Measurements from ENCODE around the gene TNFAIP1.
A peak's percentile ranks its signal among the peaks of the same experiment; 100 is the strongest.
"Not testable (repeated sequence)": the region's sequence is repeated elsewhere in the genome, so short reads cannot be mapped to it uniquely, and the experiment has no call there.

TNFAIP1 gene

GRCh38 chr17:28324781-28325180 lies 10.8 kb upstream of the TNFAIP1 start:
- no peak for DNase-seq (ENCODE audit: low read depth in 2 of 2)

GRCh38 chr17:28325211-28325610 lies 10.3 kb upstream of the TNFAIP1 start:
- no peak for DNase-seq (ENCODE audit: low read depth in 2 of 2)

- no peak for DNase-seq (ENCODE audit: low read depth in 2 of 2)
Measured at GRCh38 chr17:28326114-28326513, 9.4 kb upstream of the TNFAIP1 start.

GRCh38 chr17:28327031-28327607 lies 8.4 kb upstream of the TNFAIP1 start:
- DNase-seq (ENCODE audit: low read depth in 2 of 2) = no peak

- no peak for DNase-seq (ENCODE audit: low read depth in 2 of 2)
Measured at GRCh38 chr17:28327709-28328108, 7.9 kb upstream of the TNFAIP1 start.

GRCh38 chr17:28328325-28328724 lies 7.2 kb upstream of the TNFAIP1 start:
- DNase-seq (ENCODE audit: low read depth in 2 of 2) = no peak

GRCh38 chr17:28330671-28331070 lies 4.9 kb upstream of the TNFAIP1 start:
- no peak for DNase-seq (ENCODE audit: low read depth in 2 of 2)

GRCh38 chr17:28331891-28332420 lies 3.6 kb upstream of the TNFAIP1 start:
- no peak for DNase-seq (ENCODE audit: low read depth in 2 of 2)

- no peak for DNase-seq (ENCODE audit: low read depth in 2 of 2)
Measured at GRCh38 chr17:28333083-28333746, 2.3 kb upstream of the TNFAIP1 start.

- no peak for DNase-seq (ENCODE audit: low read depth in 2 of 2)
Measured at GRCh38 chr17:28334171-28334570, 1.4 kb upstream of the TNFAIP1 start.

- no peak for DNase-seq (ENCODE audit: low read depth in 2 of 2)
Measured at GRCh38 chr17:28334666-28335200, 828 bp upstream of the TNFAIP1 start.

GRCh38 chr17:28335959-28336871 lies 654 bp downstream of the TNFAIP1 start:
- DNase-seq (ENCODE audit: low read depth in 2 of 2) = peak in 1 of 2 donors; percentile 14

- no peak for DNase-seq (ENCODE audit: low read depth in 2 of 2)
Measured at GRCh38 chr17:28338056-28338768, 2.7 kb downstream of the TNFAIP1 start.

GRCh38 chr17:28338769-28339212 lies 3.2 kb downstream of the TNFAIP1 start:
- not testable (repeated sequence) for DNase-seq (ENCODE audit: low read depth in 2 of 2)

- DNase-seq (ENCODE audit: low read depth in 2 of 2) = no peak
Measured at GRCh38 chr17:28339431-28339830, 3.9 kb downstream of the TNFAIP1 start.

- no peak for DNase-seq (ENCODE audit: low read depth in 2 of 2)
Measured at GRCh38 chr17:28340374-28340773, 4.8 kb downstream of the TNFAIP1 start.

GRCh38 chr17:28341516-28341915 lies 6.0 kb downstream of the TNFAIP1 start:
- no peak for DNase-seq (ENCODE audit: low read depth in 2 of 2)

- DNase-seq (ENCODE audit: low read depth in 2 of 2) = no peak
Measured at GRCh38 chr17:28342313-28342712, 6.8 kb downstream of the TNFAIP1 start.

GRCh38 chr17:28343491-28343932 lies 8.0 kb downstream of the TNFAIP1 start:
- DNase-seq (ENCODE audit: low read depth in 2 of 2) = no peak

GRCh38 chr17:28344011-28344410 lies 8.4 kb downstream of the TNFAIP1 start:
- no peak for DNase-seq (ENCODE audit: low read depth in 2 of 2)

GRCh38 chr17:28344435-28344901 lies 8.9 kb downstream of the TNFAIP1 start:
- no peak for DNase-seq (ENCODE audit: low read depth in 2 of 2)

All from stimulated activated CD4-positive, alpha-beta T cell treated with anti-CD3 and anti-CD28 coated beads, Interleukin-1b, Interleukin-23, amount 100 ng/mL, for 4 hours (primary cell).